HepG2 (cell line): ENCODE results near the gene RORC. TPM values are rescaled to one million over a fixed set of nuclear protein-coding genes. Genes with fewer than 3 reads are reported as not detected.

Experiments
- CEBPB ChIP-seq: IDR thresholded peaks from 2 replicates; pipeline ENCODE4 v1.6.1; 2011; ENCODE audit warnings: low read depth, low read length, improper control_type of control experiment, borderline replicate concordance
- DMAP1 ChIP-seq: IDR thresholded peaks from 2 replicates; pipeline ENCODE4 v1.6.1; 2016
- ELF3 ChIP-seq: IDR thresholded peaks from 2 replicates; pipeline ENCODE4 v1.6.1; 2016; ENCODE audit warnings: missing genetic modification reagents, missing compliant biosample characterization
- GLI4 ChIP-seq: sonication (generic); formaldehyde crosslinking; IDR thresholded peaks from 2 replicates; pipeline ENCODE4 v1.5.1; 2020; ENCODE audit warnings: missing genetic modification reagents, mild to moderate bottlenecking, moderate library complexity, borderline replicate concordance
- JDP2 ChIP-seq: sonication (generic); formaldehyde crosslinking; IDR thresholded peaks from 2 replicates; pipeline ENCODE4 v1.8.1; 2022; ENCODE audit warnings: missing genetic modification reagents, borderline replicate concordance
- KMT2A ChIP-seq: sonication (generic); formaldehyde crosslinking; IDR thresholded peaks from 2 replicates; pipeline ENCODE4 v1.4.0; 2020; ENCODE audit warnings: missing genetic modification reagents
- MEF2D ChIP-seq: sonication (generic); formaldehyde crosslinking; IDR thresholded peaks from 2 replicates; pipeline ENCODE4 v1.5.1; 2020; ENCODE audit warnings: mild to moderate bottlenecking, missing genetic modification reagents
- MXD4 ChIP-seq: IDR thresholded peaks from 2 replicates; pipeline ENCODE4 v1.6.1; 2016; ENCODE audit warnings: mild to moderate bottlenecking, missing biosample characterization, missing genetic modification reagents
- ONECUT2 ChIP-seq: sonication (generic); formaldehyde crosslinking; IDR thresholded peaks from 2 replicates; pipeline ENCODE4 v1.4.0; 2020; ENCODE audit warnings: missing genetic modification reagents
- POLR2A ChIP-seq, 2 experiments: IDR thresholded peaks; 2 replicates each; pipeline ENCODE4 v1.6.1; 2011; ENCODE audit warnings: low read depth in 2 of 2, low read length in 2 of 2, mild to moderate bottlenecking in 1 of 2, moderate library complexity in 1 of 2; ENCODE audit not compliant: insufficient read depth in 1 of 2
- REL ChIP-seq: sonication (generic); formaldehyde crosslinking; conservative IDR thresholded peaks from 2 replicates; pipeline ENCODE4 v1.8.0; 2022; ENCODE audit warnings: mild to moderate bottlenecking, missing genetic modification reagents, moderate library complexity
- SRY ChIP-seq: sonication (generic); formaldehyde crosslinking; IDR thresholded peaks from 2 replicates; pipeline ENCODE4 v1.8.0; 2022; ENCODE audit warnings: mild to moderate bottlenecking, missing genetic modification reagents
- SSRP1 ChIP-seq: IDR thresholded peaks from 2 replicates; pipeline ENCODE4 v1.6.1; 2016; ENCODE audit warnings: control low read depth
- STAG1 ChIP-seq: sonication (generic); formaldehyde crosslinking; IDR thresholded peaks from 2 replicates; pipeline ENCODE4 v1.4.0; 2020; ENCODE audit warnings: missing genetic modification reagents
- ZKSCAN8 ChIP-seq: IDR thresholded peaks from 2 replicates; pipeline ENCODE4 v1.6.1; 2016; ENCODE audit warnings: borderline replicate concordance, missing genetic modification reagents, missing compliant biosample characterization
- ZNF263 ChIP-seq: sonication (generic); formaldehyde crosslinking; IDR thresholded peaks from 2 replicates; pipeline ENCODE4 v1.4.0; 2020; ENCODE audit warnings: missing genetic modification reagents
- ZNF549 ChIP-seq: sonication (generic); formaldehyde crosslinking; IDR thresholded peaks from 2 replicates; pipeline ENCODE4 v1.5.0; 2020; ENCODE audit warnings: missing genetic modification reagents
- ZNF556 ChIP-seq: sonication (generic); formaldehyde crosslinking; IDR thresholded peaks from 2 replicates; pipeline ENCODE4 v1.4.0; 2020; ENCODE audit warnings: mild to moderate bottlenecking, missing genetic modification reagents, borderline replicate concordance
- ZNF589 ChIP-seq: sonication (generic); formaldehyde crosslinking; conservative IDR thresholded peaks from 2 replicates; pipeline ENCODE4 v1.8.0; 2022; ENCODE audit warnings: mild to moderate bottlenecking, moderate library complexity, missing genetic modification reagents
- ZNF660 ChIP-seq: sonication (generic); formaldehyde crosslinking; IDR thresholded peaks from 2 replicates; pipeline ENCODE4 v1.5.1; 2020; ENCODE audit warnings: mild to moderate bottlenecking, low read depth, missing genetic modification reagents, borderline replicate concordance
- ZNF782 ChIP-seq: sonication (generic); formaldehyde crosslinking; IDR thresholded peaks from 2 replicates; pipeline ENCODE4 v1.4.0; 2020; ENCODE audit warnings: missing genetic modification reagents, mild to moderate bottlenecking, borderline replicate concordance
- polyA plus RNA-seq, 8 experiments: library from polyadenylated mRNA; depleted of rRNA in 3 of 8; stranded (reverse) in 7 of 8; unstranded in 1 of 8; fragments of >200 nt; fragmentation: Illumina TruSeq in 4 of 8; extraction: Trizol in 4 of 8; gene quantifications; 2 replicates each; pipeline versions ENCODE4 v1.2.1 to v1.2.3, GENCODE V29; 2011 to 2016; ENCODE audit warnings: low read depth in 4 of 8, missing spikeins in 1 of 8, mixed read lengths in 1 of 8; ENCODE audit not compliant: insufficient read depth in 1 of 8
- total RNA-seq, 5 experiments: library from RNA; depleted of rRNA; stranded (reverse); fragments of >200 nt; fragmentation: Illumina TruSeq; extraction: Trizol; gene quantifications; 2 replicates each; pipeline ENCODE4 v1.2.3, GENCODE V29; 2016; ENCODE audit warnings: low read depth in 1 of 5
- TF ChIP-seq, protein P1 (sequence below): sonication (generic); formaldehyde crosslinking; IDR thresholded peaks from 2 replicates; pipeline ENCODE4 v1.5.0; 2020; ENCODE audit warnings: missing genetic modification reagents, mild to moderate bottlenecking, borderline replicate concordance
- TF ChIP-seq, protein P2 (sequence below): sonication (generic); formaldehyde crosslinking; IDR thresholded peaks from 2 replicates; pipeline ENCODE4 v1.4.0; 2020; ENCODE audit warnings: missing genetic modification reagents
- TF ChIP-seq, protein P3 (sequence below): sonication (generic); formaldehyde crosslinking; IDR thresholded peaks from 2 replicates; pipeline ENCODE4 v1.4.0; 2020; ENCODE audit warnings: missing genetic modification reagents
- TF ChIP-seq, protein P4 (sequence below): sonication (generic); formaldehyde crosslinking; IDR thresholded peaks from 2 replicates; pipeline ENCODE4 v1.4.0; 2020; ENCODE audit warnings: missing genetic modification reagents
- TF ChIP-seq, protein P5 (sequence below): IDR thresholded peaks from 2 replicates; pipeline ENCODE4 v1.6.1; 2012; ENCODE audit warnings: inconsistent platforms

Gene RORC
- total and polyA plus RNA-seq, 2 of the 13 experiments (the other 11 are each of a cell fraction or from before 2014, with no cell fraction given): 2.5 to 6.5 TPM

DNA sequence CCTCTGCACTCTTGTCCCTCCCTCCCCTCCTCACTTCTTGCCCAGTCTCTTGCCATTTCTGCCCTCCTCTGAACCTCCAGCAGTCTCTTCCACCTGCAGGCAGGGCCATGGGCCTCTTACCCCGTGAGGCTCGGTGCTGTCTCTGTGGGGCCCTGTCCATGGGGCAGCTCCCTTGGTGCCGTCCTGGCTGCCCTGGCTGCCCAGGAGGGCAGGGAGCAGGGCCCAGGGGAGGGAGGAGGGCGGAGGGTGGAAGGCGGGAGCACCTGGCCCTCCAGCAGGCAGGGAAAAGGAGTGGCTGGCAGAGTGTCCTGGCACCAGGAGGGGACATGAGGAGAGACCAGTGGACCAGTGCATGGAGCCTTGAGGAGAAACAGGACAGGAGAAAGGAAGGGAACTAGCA is at the start of gene RORC (continued):
- TF ChIP-seq CEBPB: no peak
- TF ChIP-seq, protein P1, sequence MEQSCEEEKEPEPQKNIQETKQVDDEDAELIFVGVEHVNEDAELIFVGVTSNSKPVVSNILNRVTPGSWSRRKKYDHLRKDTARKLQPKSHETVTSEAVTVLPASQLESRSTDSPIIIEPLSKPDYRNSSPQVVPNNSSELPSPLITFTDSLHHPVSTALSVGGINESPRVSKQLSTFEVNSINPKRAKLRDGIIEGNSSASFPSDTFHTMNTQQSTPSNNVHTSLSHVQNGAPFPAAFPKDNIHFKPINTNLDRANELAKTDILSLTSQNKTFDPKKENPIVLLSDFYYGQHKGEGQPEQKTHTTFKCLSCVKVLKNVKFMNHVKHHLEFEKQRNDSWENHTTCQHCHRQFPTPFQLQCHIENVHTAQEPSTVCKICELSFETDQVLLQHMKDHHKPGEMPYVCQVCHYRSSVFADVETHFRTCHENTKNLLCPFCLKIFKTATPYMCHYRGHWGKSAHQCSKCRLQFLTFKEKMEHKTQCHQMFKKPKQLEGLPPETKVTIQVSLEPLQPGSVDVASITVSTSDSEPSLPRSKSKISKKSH (CRISPR knock-in tag): 0 out of 2 replicates have a peak, but pooled peaks have one; percentile 3
- TF ChIP-seq, protein P2, sequence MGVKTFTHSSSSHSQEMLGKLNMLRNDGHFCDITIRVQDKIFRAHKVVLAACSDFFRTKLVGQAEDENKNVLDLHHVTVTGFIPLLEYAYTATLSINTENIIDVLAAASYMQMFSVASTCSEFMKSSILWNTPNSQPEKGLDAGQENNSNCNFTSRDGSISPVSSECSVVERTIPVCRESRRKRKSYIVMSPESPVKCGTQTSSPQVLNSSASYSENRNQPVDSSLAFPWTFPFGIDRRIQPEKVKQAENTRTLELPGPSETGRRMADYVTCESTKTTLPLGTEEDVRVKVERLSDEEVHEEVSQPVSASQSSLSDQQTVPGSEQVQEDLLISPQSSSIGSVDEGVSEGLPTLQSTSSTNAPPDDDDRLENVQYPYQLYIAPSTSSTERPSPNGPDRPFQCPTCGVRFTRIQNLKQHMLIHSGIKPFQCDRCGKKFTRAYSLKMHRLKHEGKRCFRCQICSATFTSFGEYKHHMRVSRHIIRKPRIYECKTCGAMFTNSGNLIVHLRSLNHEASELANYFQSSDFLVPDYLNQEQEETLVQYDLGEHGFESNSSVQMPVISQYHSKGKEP (CRISPR knock-in tag): no peak
- no peak for TF ChIP-seq ZNF549
- TF ChIP-seq, protein P3, sequence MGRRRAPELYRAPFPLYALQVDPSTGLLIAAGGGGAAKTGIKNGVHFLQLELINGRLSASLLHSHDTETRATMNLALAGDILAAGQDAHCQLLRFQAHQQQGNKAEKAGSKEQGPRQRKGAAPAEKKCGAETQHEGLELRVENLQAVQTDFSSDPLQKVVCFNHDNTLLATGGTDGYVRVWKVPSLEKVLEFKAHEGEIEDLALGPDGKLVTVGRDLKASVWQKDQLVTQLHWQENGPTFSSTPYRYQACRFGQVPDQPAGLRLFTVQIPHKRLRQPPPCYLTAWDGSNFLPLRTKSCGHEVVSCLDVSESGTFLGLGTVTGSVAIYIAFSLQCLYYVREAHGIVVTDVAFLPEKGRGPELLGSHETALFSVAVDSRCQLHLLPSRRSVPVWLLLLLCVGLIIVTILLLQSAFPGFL (CRISPR knock-in tag): no peak
- no peak for TF ChIP-seq ZNF660 (CRISPR knock-in tag)
- 0 out of 2 replicates have a peak, but pooled peaks have one; percentile 24 for TF ChIP-seq KMT2A (CRISPR knock-in tag)
- TF ChIP-seq DMAP1: no peak
- no peak for TF ChIP-seq ONECUT2 (CRISPR knock-in tag)
- no peak for TF ChIP-seq ZNF589
- no peak for TF ChIP-seq MEF2D
- TF ChIP-seq, protein P4, sequence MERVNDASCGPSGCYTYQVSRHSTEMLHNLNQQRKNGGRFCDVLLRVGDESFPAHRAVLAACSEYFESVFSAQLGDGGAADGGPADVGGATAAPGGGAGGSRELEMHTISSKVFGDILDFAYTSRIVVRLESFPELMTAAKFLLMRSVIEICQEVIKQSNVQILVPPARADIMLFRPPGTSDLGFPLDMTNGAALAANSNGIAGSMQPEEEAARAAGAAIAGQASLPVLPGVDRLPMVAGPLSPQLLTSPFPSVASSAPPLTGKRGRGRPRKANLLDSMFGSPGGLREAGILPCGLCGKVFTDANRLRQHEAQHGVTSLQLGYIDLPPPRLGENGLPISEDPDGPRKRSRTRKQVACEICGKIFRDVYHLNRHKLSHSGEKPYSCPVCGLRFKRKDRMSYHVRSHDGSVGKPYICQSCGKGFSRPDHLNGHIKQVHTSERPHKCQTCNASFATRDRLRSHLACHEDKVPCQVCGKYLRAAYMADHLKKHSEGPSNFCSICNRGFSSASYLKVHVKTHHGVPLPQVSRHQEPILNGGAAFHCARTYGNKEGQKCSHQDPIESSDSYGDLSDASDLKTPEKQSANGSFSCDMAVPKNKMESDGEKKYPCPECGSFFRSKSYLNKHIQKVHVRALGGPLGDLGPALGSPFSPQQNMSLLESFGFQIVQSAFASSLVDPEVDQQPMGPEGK: peak; percentile 27; the same call in 1 of the 2 replicates
- TF ChIP-seq SRY (CRISPR knock-in tag): no peak
- 0 out of 2 replicates have a peak, but pooled peaks have one; percentile 30 for TF ChIP-seq ZKSCAN8
- no peak for TF ChIP-seq GLI4 (CRISPR knock-in tag)
- no peak for TF ChIP-seq ZNF556 (CRISPR knock-in tag)
- TF ChIP-seq, protein P5, sequence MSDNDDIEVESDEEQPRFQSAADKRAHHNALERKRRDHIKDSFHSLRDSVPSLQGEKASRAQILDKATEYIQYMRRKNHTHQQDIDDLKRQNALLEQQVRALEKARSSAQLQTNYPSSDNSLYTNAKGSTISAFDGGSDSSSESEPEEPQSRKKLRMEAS: peak; percentile 40
- TF ChIP-seq SSRP1 (CRISPR knock-in tag): no peak
- TF ChIP-seq ZNF782 (CRISPR knock-in tag): no peak
- TF ChIP-seq REL: no peak
- TF ChIP-seq MXD4 (CRISPR knock-in tag): no peak
- no peak for TF ChIP-seq JDP2 (CRISPR knock-in tag)
- peak; percentile 98 for TF ChIP-seq ZNF263
- no peak; a peak in 1 of 4 replicates for TF ChIP-seq POLR2A (IDR thresholded peaks at IDR 0.05; ENCODE audit: insufficient read depth in 1 of 2, low read depth in 2 of 2, low read length in 2 of 2)
- 0 out of 2 replicates have a peak, but pooled peaks have one; percentile 13 for TF ChIP-seq ELF3 (CRISPR knock-in tag)
- TF ChIP-seq STAG1 (CRISPR knock-in tag): no peak
